ENCODE data around the gene ATP8B3. TPM values are rescaled to one million over a fixed set of nuclear protein-coding genes. Genes with fewer than 3 reads are reported as not detected.
A peak's percentile ranks its signal among the peaks of the same experiment; 100 is the strongest.

The ATP8B3 gene
- total and polyA plus RNA-seq, 9 of the 15 experiments (the other 6 are each of a cell fraction or from before 2014, with no cell fraction given) = 1.2 to 12.3 (median 3.8) TPM

DNA sequence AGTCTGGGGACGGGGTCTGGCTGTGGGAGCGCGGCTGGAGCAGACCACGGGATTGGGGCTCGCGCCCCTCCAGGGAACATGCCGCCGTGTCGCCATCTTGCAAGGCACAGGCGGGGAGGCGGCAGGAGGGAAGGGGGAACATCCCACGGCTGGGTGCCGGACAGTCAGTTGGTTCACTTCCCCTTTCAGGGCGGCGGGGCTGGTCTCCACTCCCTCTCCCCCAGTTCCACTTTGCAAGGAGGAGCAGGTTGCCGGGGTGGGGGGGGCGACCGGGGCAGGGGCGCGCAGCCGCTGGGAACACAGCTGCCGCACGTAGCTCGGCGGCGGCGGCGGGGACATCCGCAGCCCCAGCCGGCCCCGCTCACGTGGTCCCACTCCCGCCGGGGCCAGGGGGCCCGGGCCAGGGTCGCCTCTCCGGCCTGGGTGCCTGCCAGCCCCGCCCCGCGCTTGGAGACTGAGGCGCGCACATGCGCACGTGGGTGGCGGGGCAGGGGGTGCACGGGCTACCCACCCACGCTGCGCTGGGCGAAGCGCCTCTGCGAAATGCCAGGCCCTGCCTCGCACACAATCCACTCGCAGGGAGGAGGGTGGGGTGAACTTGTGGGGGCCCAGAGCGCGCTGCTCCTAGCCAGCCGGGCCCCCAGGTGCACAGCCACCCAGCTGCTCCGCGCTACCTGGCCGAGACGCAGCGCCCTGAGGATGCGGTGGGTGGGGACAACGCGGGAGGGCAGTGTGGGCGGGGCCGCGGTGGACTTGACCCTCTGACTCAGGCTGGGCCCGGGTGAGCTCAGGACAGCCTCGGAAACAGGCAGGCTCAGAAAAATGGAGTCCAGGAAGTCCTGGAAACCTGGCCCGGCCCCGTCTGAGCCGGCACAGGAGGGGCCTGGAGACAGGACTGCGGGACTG lies 44.9 kb upstream of the ATP8B3 start (continued):
- peak; percentile 63; the same call in 1 of the 2 replicates for TF ChIP-seq PHF8 (IDR thresholded peaks at IDR 0.05; ENCODE audit: borderline replicate concordance, low read length)
- peak; percentile 55 for TF ChIP-seq EP400 (IDR thresholded peaks at IDR 0.05)
- TF ChIP-seq, protein P1, sequence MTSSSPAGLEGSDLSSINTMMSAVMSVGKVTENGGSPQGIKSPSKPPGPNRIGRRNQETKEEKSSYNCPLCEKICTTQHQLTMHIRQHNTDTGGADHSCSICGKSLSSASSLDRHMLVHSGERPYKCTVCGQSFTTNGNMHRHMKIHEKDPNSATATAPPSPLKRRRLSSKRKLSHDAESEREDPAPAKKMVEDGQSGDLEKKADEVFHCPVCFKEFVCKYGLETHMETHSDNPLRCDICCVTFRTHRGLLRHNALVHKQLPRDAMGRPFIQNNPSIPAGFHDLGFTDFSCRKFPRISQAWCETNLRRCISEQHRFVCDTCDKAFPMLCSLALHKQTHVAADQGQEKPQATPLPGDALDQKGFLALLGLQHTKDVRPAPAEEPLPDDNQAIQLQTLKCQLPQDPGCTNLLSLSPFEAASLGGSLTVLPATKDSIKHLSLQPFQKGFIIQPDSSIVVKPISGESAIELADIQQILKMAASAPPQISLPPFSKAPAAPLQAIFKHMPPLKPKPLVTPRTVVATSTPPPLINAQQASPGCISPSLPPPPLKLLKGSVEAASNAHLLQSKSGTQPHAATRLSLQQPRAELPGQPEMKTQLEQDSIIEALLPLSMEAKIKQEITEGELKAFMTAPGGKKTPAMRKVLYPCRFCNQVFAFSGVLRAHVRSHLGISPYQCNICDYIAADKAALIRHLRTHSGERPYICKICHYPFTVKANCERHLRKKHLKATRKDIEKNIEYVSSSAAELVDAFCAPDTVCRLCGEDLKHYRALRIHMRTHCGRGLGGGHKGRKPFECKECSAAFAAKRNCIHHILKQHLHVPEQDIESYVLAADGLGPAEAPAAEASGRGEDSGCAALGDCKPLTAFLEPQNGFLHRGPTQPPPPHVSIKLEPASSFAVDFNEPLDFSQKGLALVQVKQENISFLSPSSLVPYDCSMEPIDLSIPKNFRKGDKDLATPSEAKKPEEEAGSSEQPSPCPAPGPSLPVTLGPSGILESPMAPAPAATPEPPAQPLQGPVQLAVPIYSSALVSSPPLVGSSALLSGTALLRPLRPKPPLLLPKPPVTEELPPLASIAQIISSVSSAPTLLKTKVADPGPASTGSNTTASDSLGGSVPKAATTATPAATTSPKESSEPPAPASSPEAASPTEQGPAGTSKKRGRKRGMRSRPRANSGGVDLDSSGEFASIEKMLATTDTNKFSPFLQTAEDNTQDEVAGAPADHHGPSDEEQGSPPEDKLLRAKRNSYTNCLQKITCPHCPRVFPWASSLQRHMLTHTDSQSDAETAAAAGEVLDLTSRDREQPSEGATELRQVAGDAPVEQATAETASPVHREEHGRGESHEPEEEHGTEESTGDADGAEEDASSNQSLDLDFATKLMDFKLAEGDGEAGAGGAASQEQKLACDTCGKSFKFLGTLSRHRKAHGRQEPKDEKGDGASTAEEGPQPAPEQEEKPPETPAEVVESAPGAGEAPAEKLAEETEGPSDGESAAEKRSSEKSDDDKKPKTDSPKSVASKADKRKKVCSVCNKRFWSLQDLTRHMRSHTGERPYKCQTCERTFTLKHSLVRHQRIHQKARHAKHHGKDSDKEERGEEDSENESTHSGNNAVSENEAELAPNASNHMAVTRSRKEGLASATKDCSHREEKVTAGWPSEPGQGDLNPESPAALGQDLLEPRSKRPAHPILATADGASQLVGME (CRISPR knock-in tag; IDR thresholded peaks at IDR 0.05) = peak; percentile 86; the same call in 1 of the 2 replicates
- peak; percentile 84 for TF ChIP-seq SP1 (CRISPR knock-in tag; IDR thresholded peaks at IDR 0.05)
- peak; percentile 45; the same call in 1 of the 2 replicates for TF ChIP-seq NCOR1 (IDR thresholded peaks at IDR 0.05)
- TF ChIP-seq NFIC (IDR thresholded peaks at IDR 0.05) = peak; percentile 24
- TF ChIP-seq ZBTB1 (CRISPR knock-in tag; IDR thresholded peaks at IDR 0.05; ENCODE audit: borderline replicate concordance, low read depth) = 0 out of 2 replicates have a peak, but pooled peaks have one; percentile 61
- TF ChIP-seq JUN (IDR thresholded peaks at IDR 0.05; ENCODE audit: borderline replicate concordance, low read depth, low read length) = peak; percentile 57
- TF ChIP-seq JUN (CRISPR knock-in tag; IDR thresholded peaks at IDR 0.05; ENCODE audit: borderline replicate concordance) = peak; percentile 25; the same call in 1 of the 2 replicates
- TF ChIP-seq, protein P2, sequence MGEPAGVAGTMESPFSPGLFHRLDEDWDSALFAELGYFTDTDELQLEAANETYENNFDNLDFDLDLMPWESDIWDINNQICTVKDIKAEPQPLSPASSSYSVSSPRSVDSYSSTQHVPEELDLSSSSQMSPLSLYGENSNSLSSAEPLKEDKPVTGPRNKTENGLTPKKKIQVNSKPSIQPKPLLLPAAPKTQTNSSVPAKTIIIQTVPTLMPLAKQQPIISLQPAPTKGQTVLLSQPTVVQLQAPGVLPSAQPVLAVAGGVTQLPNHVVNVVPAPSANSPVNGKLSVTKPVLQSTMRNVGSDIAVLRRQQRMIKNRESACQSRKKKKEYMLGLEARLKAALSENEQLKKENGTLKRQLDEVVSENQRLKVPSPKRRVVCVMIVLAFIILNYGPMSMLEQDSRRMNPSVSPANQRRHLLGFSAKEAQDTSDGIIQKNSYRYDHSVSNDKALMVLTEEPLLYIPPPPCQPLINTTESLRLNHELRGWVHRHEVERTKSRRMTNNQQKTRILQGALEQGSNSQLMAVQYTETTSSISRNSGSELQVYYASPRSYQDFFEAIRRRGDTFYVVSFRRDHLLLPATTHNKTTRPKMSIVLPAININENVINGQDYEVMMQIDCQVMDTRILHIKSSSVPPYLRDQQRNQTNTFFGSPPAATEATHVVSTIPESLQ (CRISPR knock-in tag; IDR thresholded peaks at IDR 0.05) = peak; percentile 74; the same call in 1 of the 2 replicates
- TF ChIP-seq EGR1 (conservative IDR thresholded peaks at IDR 0.05) = peak; percentile 95
- 0 out of 2 replicates have a peak, but pooled peaks have one; percentile 56 for TF ChIP-seq RNF2 (IDR thresholded peaks at IDR 0.05)
- peak; percentile 77; the same call in 1 of the 2 replicates for TF ChIP-seq ELF1 (tag; IDR thresholded peaks at IDR 0.05)
- peak; percentile 55; the same call in 1 of the 2 replicates for TF ChIP-seq LCOR (CRISPR knock-in tag; IDR thresholded peaks at IDR 0.05)
- TF ChIP-seq SUPT5H (IDR thresholded peaks at IDR 0.05) = peak; percentile 35
- 0 out of 2 replicates have a peak, but pooled peaks have one; percentile 32 for TF ChIP-seq ZNF830 (CRISPR knock-in tag; IDR thresholded peaks at IDR 0.05)
- peak; percentile 67; the same call in 1 of the 2 replicates for TF ChIP-seq KDM2B (CRISPR knock-in tag; IDR thresholded peaks at IDR 0.05)
- no peak for TF ChIP-seq ZZZ3 (IDR thresholded peaks at IDR 0.05)
- TF ChIP-seq NR1H2 (CRISPR knock-in tag; IDR thresholded peaks at IDR 0.05) = 0 out of 2 replicates have a peak, but pooled peaks have one; percentile 69
- TF ChIP-seq, protein P3, sequence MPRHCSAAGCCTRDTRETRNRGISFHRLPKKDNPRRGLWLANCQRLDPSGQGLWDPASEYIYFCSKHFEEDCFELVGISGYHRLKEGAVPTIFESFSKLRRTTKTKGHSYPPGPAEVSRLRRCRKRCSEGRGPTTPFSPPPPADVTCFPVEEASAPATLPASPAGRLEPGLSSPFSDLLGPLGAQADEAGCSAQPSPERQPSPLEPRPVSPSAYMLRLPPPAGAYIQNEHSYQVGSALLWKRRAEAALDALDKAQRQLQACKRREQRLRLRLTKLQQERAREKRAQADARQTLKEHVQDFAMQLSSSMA (CRISPR knock-in tag; IDR thresholded peaks at IDR 0.05) = peak; percentile 59; the same call in 1 of the 2 replicates
